DND-41 (cell line): ENCODE data around the gene LAG3.

Source experiments
- ATAC-seq: fragments of 200-7000 bp; cut with Tn5 transposase; 3 replicates; pipeline ENCODE4 v1.9.1; 2021; ENCODE audit warnings: low read depth; ENCODE audit not compliant: insufficient read depth
- DNase-seq: peaks from one replicate; pipeline ENCODE4 v3.0.0-alpha.2; 2020
- H2AFZ ChIP-seq: 2 replicates; pipeline ENCODE4 v1.6.0; 2012; ENCODE audit warnings: low read depth, low read length
- H3K27ac ChIP-seq: 2 replicates; pipeline ENCODE4 v1.5.1; 2012; ENCODE audit warnings: low read length, inconsistent platforms
- H3K27me3 ChIP-seq: fragments of 200-600 bp; sonication (generic); 2 replicates; pipeline ENCODE4 v1.6.0; 2012; ENCODE audit warnings: low read length, mild to moderate bottlenecking, inconsistent platforms; ENCODE audit not compliant: insufficient read depth, poor library complexity
- H3K36me3 ChIP-seq: 2 replicates; pipeline ENCODE4 v1.5.1; 2012; ENCODE audit warnings: low read length, inconsistent platforms; ENCODE audit not compliant: insufficient read depth
- H3K4me1 ChIP-seq: 2 replicates; pipeline ENCODE4 v1.5.1; 2012; ENCODE audit warnings: mild to moderate bottlenecking, low read length; ENCODE audit not compliant: insufficient read depth
- H3K4me2 ChIP-seq: 2 replicates; pipeline ENCODE4 v1.6.0; 2012; ENCODE audit warnings: mild to moderate bottlenecking, moderate library complexity, low read length, inconsistent platforms; ENCODE audit not compliant: insufficient read depth
- H3K4me3 ChIP-seq, 2 experiments: fragments of 200-600 bp in 1 of 2; shearing (Covaris generic) in 1 of 2; 2 replicates each; pipeline ENCODE4 v1.5.1; 2012 to 2016; ENCODE audit warnings: inconsistent platforms in 2 of 2, low read length in 2 of 2, mild to moderate bottlenecking in 2 of 2, low read depth in 1 of 2, moderate library complexity in 1 of 2
- H3K79me2 ChIP-seq: 2 replicates; pipeline ENCODE4 v1.6.0; 2012; ENCODE audit warnings: low read length, inconsistent platforms; ENCODE audit not compliant: insufficient read depth
- H3K9ac ChIP-seq: 2 replicates; pipeline ENCODE4 v1.6.0; 2012; ENCODE audit warnings: low read depth, mild to moderate bottlenecking, inconsistent platforms, low read length, moderate library complexity
- H3K9me3 ChIP-seq: 2 replicates; pipeline ENCODE4 v1.5.1; 2012; ENCODE audit warnings: low read length, moderate library complexity, mild to moderate bottlenecking, inconsistent platforms; ENCODE audit not compliant: insufficient read depth, severe bottlenecking
- H4K20me1 ChIP-seq: 2 replicates; pipeline ENCODE4 v1.6.0; 2012; ENCODE audit warnings: low read length; ENCODE audit not compliant: insufficient read depth
- EZH2 ChIP-seq: IDR thresholded peaks from 3 replicates; pipeline ENCODE4 v1.6.1; 2012; ENCODE audit warnings: borderline replicate concordance, low read depth, mild to moderate bottlenecking, moderate library complexity, low read length, inconsistent platforms; ENCODE audit not compliant: severe bottlenecking
- TF ChIP-seq, protein P1 (sequence below): IDR thresholded peaks from 2 replicates; pipeline ENCODE4 v1.5.1; 2012; ENCODE audit warnings: borderline replicate concordance, low read length, moderate library complexity, mild to moderate bottlenecking; ENCODE audit not compliant: poor library complexity, severe bottlenecking; ENCODE audit errors: extremely low read depth

LAG3 gene

GRCh38 chr12:6780573-6780972, 8.3 kb downstream of the LAG3 start:
- no peaks in the 10 kb centered on the region for H4K20me1 ChIP-seq
- TF ChIP-seq EZH2: no peak
- H2AFZ ChIP-seq: no peak overlapping the region
- no peaks in the 10 kb centered on the region for H3K79me2 ChIP-seq
- H3K27ac ChIP-seq: no peak overlapping the region
- peaks cover 5% of the 10 kb centered on the region for H3K27me3 ChIP-seq
- H3K4me2 ChIP-seq: no peak overlapping the region
- H3K9me3 ChIP-seq: no peaks in the 10 kb centered on the region
- no peak for ATAC-seq
- H3K9ac ChIP-seq: no peak overlapping the region
- H3K36me3 ChIP-seq: no peaks in the 10 kb centered on the region
- DNase-seq: no peak
- H3K4me1 ChIP-seq: peaks cover 29% of the 10 kb centered on the region
- no peak overlapping the region for H3K4me3 ChIP-seq

DNA sequence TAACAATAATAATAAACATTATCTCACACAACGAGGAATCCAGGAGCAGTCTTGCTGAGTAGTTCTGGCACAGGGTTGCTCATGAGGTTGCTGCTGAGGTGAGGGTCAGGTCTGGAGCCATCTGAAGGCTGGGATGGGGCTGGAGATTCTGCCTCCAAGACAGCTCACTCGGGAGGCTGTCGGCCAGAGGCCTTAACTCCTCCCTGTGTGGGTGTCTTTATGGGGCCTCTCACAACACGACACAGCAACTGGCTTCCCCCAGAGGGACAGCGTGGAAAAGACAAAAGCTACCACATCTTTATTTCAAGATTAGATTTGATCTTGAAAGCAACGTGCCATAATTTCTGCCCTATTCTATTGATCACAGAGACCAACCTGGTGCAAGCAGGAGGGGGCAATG, 9.8 kb downstream of the LAG3 start:
- DNase-seq: no peak
- TF ChIP-seq, protein P1, sequence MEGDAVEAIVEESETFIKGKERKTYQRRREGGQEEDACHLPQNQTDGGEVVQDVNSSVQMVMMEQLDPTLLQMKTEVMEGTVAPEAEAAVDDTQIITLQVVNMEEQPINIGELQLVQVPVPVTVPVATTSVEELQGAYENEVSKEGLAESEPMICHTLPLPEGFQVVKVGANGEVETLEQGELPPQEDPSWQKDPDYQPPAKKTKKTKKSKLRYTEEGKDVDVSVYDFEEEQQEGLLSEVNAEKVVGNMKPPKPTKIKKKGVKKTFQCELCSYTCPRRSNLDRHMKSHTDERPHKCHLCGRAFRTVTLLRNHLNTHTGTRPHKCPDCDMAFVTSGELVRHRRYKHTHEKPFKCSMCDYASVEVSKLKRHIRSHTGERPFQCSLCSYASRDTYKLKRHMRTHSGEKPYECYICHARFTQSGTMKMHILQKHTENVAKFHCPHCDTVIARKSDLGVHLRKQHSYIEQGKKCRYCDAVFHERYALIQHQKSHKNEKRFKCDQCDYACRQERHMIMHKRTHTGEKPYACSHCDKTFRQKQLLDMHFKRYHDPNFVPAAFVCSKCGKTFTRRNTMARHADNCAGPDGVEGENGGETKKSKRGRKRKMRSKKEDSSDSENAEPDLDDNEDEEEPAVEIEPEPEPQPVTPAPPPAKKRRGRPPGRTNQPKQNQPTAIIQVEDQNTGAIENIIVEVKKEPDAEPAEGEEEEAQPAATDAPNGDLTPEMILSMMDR: no peak
- TF ChIP-seq EZH2: no peak
- Histone ChIP-seq H3K4me1 (peaks cover 33% of the 10 kb centered on the region), H3K36me3 (no peaks in the 10 kb centered on the region), H3K4me3 (no peak overlapping the region), H2AFZ (0 out of 2 replicates have a peak overlapping the region, but pooled peaks have one; percentile 2), H4K20me1 (no peaks in the 10 kb centered on the region), H3K9me3 (no peaks in the 10 kb centered on the region), H3K9ac (no peak overlapping the region), H3K4me2 (no peak overlapping the region), H3K27ac (no peak overlapping the region), H3K79me2 (no peaks in the 10 kb centered on the region), H3K27me3 (peaks cover 7% of the 10 kb centered on the region)
- ATAC-seq: no peak

DNA sequence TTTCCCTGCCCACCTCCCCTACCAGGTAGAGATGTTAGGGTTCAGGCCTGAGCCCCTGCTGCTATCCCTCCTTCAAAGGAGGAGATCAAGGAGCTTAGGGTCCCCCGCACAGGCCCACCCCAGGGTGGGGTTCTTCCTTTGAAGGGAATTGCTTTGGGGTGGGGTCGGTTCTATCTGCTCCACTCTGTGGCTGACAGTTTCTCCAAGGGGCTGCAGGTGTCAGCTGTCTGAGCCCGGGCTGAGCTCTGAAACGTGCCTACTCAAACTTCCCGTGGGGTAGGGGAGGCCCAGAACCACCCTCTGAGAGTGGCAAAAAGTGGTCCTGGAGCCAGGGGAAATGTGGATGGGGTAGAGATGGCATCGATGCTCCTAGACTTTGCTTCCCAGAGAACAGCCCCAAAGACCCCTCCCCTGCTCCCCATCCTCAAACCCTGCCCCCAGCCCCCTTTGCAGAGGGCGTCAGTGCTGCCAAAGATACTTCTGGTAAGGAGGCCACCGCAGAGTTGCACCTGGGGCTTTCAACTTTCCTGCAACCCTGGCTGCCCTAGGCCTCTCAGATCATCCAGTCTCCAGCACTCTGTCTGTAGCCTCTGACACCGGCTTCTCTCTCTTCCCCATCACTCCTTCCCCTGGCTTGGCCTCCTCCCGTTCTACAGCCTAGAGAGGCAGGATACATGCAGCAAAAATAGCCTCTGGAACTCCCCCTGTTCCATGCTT, 10.7 kb downstream of the LAG3 start:
- peak; percentile 66 for DNase-seq
- no peak for TF ChIP-seq EZH2
- TF ChIP-seq, protein P1: no peak
- Histone ChIP-seq H3K9ac (no peak overlapping the region), H3K4me3 (no peak overlapping the region), H3K9me3 (no peaks in the 10 kb centered on the region), H3K4me2 (no peak overlapping the region), H3K36me3 (no peaks in the 10 kb centered on the region), H2AFZ (peak overlapping the region; percentile 26; the same call in 1 of the 2 replicates), H3K79me2 (no peaks in the 10 kb centered on the region), H3K4me1 (peaks cover 33% of the 10 kb centered on the region), H4K20me1 (no peaks in the 10 kb centered on the region), H3K27me3 (peaks cover 6% of the 10 kb centered on the region), H3K27ac (peak overlapping the region; percentile 42; the same call in 1 of the 2 replicates)
- peak; percentile 57 for ATAC-seq

GRCh38 chr12:6783828-6784227, 11.5 kb downstream of the LAG3 start:
- Histone ChIP-seq H3K36me3 (no peaks in the 10 kb centered on the region), H3K4me1 (peaks cover 25% of the 10 kb centered on the region), H3K27me3 (peaks cover 6% of the 10 kb centered on the region), H3K9ac (no peak overlapping the region), H3K9me3 (no peaks in the 10 kb centered on the region), H4K20me1 (no peaks in the 10 kb centered on the region), H2AFZ (no peak overlapping the region), H3K4me2 (no peak overlapping the region), H3K4me3 (no peak overlapping the region), H3K27ac (no peak overlapping the region), H3K79me2 (no peaks in the 10 kb centered on the region)
- ATAC-seq: no peak
- DNase-seq: no peak
- no peak for TF ChIP-seq EZH2
- TF ChIP-seq, protein P1: no peak
